NCI-H345 treated with DMSO at 0.1 percent for 48 hours (cell line): ENCODE data around the gene KLHDC10.
"Not testable (repeated sequence)": the region's sequence is repeated elsewhere in the genome, so short reads cannot be mapped to it uniquely, and the experiment has no call there.

Source experiments
- DNase-seq: peaks from one replicate; lab custom pipeline; 2025; ENCODE audit not compliant: unreplicated experiment; lab: John Stamatoyannopoulos, UW

The KLHDC10 gene

GRCh38 chr7:130152493-130153210 is 82.3 kb downstream of the KLHDC10 start:
- no peak for DNase-seq

GRCh38 chr7:130153211-130153908 is 83.0 kb downstream of the KLHDC10 start:
- no peak for DNase-seq

- peak; percentile 81 for DNase-seq
Observed at GRCh38 chr7:130154131-130154500, 83.8 kb downstream of the KLHDC10 start.

- DNase-seq, result peak; percentile 82
Observed at GRCh38 chr7:130154501-130155317, 84.4 kb downstream of the KLHDC10 start.

GRCh38 chr7:130156140-130156539 is 85.8 kb downstream of the KLHDC10 start:
- DNase-seq, result no peak

GRCh38 chr7:130157700-130158099 is 87.4 kb downstream of the KLHDC10 start:
- no peak for DNase-seq

- DNase-seq, result no peak
Observed at GRCh38 chr7:130160023-130160422, 89.7 kb downstream of the KLHDC10 start.

- no peak for DNase-seq
Observed at GRCh38 chr7:130160455-130160854, 90.1 kb downstream of the KLHDC10 start.

GRCh38 chr7:130162196-130162595 is 91.9 kb downstream of the KLHDC10 start:
- DNase-seq, result no peak

- no peak for DNase-seq
Observed at GRCh38 chr7:130174237-130174959, 104.1 kb downstream of the KLHDC10 start.

GRCh38 chr7:130178251-130178650 is 107.9 kb downstream of the KLHDC10 start:
- no peak for DNase-seq

GRCh38 chr7:130179631-130180030 is 109.3 kb downstream of the KLHDC10 start:
- DNase-seq, result no peak

- no peak for DNase-seq
Observed at GRCh38 chr7:130180571-130181262, 110.4 kb downstream of the KLHDC10 start.

- no peak for DNase-seq
Observed at GRCh38 chr7:130181263-130181605, 110.9 kb downstream of the KLHDC10 start.

GRCh38 chr7:130182990-130183389 is 112.7 kb downstream of the KLHDC10 start:
- no peak for DNase-seq

GRCh38 chr7:130184349-130184748 is 114.0 kb downstream of the KLHDC10 start:
- DNase-seq, result not testable (repeated sequence)
